HG02981 (cell line): Measurements from ENCODE around the gene HOXB7.

Experiments used
- ATAC-seq: cut with Tn5 transposase; IDR thresholded peaks from one replicate; pipeline ENCODE4 v1.9.1; 2021; ENCODE audit warnings: mild to moderate bottlenecking, moderate library complexity; ENCODE audit not compliant: unreplicated experiment

HOXB7 gene

GRCh38 chr17:48624544-48625494, 14.0 kb upstream of the HOXB7 start:
- no peak for ATAC-seq

GRCh38 chr17:48624118-48624517, 13.3 kb upstream of the HOXB7 start:
- ATAC-seq, result no peak

- ATAC-seq, result no peak
Measured at GRCh38 chr17:48623583-48623982, 12.8 kb upstream of the HOXB7 start.

GRCh38 chr17:48622857-48623256, 12.0 kb upstream of the HOXB7 start:
- ATAC-seq, result no peak

DNA sequence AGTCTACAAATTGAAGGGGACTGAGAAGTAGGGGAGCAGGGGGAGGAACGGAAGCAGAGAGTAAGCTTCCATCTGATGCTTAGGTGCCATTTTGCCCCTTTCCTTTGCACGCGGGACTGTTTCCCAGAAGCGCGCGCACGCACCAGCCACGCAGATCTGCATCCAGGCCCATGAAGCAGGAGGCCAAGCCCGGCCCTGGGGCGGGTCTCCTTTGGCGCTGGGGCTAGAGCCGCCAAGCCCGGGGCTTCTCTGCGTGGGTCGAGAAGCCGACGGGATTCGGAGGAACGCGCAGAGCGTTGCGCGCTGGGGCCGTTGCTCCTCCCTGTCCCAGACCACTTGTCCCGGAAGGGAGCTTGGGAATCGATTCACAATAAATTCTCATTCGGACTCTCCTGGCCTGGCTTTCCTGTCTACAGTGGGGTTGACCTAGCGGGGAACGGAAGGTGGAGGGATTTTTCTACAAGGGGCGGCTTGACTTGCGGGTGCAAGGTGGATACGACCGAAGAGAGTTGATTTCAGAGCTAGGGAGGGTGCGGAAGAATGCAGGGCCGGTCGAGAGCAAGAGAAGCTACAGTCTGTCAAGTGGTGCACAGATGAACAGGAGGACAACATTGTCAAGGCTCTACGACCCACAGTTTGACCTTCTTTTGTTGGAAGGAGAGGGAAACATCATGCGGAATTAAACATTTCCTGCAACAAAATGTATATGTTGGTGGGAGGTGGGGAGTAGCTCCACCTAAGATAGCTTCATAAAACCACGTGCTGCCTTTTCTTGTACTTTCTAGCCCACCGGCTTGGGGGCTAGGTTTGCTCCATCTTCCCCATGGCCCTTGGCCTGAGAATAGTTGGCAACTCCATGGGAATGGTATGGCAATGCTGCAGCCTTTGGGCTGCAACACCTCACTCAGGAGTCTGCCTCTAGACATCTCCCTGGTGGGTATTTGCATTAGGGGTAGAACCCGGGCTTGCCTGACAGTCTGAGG, 10.9 kb upstream of the HOXB7 start:
- no peak for ATAC-seq

DNA sequence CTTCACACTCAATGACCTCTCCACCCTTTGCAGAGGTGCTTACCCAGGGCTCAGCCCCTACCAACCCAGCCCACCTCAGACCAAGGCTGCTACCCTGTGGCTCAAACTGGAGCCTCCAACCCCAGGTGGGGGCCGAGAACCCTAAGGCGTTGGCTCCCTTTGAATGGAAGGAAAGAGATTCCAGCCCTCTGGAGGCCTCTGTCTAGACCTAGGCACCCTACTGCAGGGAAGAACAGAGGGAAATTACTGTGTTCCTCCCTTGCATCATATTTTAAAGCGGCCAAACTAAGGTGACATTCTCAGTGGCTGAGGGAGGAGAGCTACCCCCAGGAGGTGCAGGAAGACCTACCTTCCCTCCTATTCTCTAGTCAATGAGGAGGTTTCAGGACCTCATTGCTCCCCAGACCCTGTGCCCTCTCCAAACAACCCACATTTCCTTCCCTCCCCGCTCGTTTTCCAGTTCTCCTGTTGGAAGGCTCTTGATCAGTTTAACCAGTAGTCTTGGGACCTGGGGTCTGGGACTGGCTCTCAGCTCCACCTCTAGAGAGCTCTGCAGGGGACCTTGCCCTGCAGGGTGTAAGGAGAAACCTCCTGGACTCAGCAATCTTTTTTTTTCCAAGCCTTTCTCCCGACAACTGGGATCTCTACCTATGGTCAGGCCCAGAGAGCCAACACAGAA, 9.8 kb upstream of the HOXB7 start:
- ATAC-seq, result no peak

- ATAC-seq, result no peak
Measured at GRCh38 chr17:48619826-48620449, 9.1 kb upstream of the HOXB7 start.

DNA sequence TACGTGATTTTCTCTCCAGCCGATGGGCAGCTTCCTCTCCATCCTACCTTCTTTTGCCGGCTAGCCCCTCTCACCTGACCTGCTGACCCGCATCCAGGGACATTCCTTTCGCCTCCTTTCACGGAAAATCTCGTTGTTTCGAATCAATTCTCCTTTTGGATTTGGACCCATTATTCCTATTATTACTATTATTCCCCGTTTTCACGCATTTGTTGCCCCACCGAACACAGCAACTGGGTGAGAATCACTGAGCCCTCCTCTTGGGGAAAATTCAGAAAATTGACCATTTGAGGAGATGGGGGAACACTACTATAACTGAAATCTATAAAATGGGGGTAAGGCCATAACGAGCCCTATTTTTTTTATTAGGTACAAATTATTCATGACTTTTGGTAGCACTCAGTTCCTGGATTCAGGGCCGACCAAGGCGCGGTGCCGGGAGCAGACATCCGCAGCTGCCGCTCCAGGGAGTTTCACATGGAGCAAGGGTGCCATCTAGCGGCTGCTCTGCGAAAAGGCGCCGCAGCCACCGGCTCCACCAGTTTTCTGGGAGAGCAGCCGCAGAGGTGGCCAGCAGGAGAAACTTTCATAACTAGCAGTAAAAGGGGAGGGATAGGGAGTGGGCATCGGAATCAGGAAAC, 7.6 kb upstream of the HOXB7 start:
- no peak for ATAC-seq

DNA sequence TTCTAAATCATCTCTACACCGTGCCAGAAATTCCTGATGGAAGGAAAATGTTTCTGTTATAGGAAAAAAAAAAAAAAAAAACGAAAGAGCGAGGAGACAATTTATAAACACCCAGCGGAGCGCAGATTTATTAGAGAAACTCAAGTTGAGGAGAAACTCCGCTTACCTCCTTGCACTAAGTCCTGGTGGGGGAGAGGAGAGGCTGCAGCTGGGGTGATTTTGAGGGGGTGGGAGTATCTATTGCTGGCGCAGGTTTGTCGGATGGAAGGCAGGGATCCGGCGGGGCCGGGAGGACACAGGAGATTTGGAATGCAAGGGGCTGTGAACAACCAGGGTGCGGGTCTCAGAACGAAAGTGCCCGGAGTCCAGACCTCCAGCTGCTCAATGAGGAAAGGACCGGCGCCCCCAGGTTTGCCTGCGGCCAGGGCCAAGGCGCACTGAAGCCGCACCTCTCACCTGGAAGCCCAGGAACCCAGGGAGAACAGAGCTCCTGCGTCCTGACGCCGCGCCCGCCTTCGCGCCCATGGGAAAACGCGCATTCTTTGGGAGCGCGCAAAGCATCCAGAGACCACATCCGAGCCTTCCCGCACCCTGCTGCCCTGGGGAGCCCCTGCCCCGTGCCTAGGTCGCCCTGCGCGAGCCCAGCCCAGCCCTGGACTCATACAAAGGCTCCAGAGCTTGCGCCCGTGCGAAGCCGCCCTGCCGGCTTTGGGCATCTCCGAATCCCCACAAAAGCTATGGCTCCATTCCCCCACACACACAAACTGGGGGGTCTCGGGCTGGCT, 6.8 kb upstream of the HOXB7 start:
- no peak for ATAC-seq

- ATAC-seq, result no peak
Measured at GRCh38 chr17:48616717-48617470, 6.1 kb upstream of the HOXB7 start.

DNA sequence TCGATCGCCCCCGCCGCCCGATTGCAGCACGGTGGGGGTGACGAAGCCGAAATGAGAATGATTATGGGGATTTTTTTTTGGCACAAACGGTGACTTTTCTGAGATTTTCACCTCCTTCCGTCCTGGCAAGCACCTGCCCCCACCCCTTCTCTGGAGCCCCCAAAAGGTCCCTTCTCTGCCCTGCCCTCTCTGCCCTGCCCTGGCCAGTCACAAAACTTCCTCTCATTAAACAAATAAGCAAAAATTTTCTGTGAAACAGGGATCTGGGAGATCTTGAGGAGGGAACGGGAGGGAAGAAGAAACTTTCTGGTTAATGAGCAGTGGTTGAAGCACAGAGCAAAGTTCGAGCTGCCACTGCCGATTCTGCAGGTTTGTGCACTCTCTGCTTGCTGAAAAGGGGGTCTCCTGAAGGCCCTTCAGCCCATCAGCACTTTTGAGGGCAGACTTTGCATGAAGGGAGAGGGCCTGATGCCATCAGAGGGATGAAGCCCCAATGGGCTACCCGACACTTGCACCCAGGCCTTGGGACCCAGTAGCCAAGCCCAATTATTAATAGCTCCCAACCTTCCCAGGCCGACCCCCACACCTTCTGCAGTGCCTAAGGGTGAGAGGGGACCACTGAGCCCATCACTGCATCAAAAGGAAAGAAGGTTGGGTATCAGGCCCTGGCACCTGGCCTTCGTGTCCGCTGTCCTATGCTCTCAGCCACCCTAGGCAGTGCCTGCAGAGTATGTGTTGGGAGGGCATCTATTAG, 5.3 kb upstream of the HOXB7 start:
- no peak for ATAC-seq

DNA sequence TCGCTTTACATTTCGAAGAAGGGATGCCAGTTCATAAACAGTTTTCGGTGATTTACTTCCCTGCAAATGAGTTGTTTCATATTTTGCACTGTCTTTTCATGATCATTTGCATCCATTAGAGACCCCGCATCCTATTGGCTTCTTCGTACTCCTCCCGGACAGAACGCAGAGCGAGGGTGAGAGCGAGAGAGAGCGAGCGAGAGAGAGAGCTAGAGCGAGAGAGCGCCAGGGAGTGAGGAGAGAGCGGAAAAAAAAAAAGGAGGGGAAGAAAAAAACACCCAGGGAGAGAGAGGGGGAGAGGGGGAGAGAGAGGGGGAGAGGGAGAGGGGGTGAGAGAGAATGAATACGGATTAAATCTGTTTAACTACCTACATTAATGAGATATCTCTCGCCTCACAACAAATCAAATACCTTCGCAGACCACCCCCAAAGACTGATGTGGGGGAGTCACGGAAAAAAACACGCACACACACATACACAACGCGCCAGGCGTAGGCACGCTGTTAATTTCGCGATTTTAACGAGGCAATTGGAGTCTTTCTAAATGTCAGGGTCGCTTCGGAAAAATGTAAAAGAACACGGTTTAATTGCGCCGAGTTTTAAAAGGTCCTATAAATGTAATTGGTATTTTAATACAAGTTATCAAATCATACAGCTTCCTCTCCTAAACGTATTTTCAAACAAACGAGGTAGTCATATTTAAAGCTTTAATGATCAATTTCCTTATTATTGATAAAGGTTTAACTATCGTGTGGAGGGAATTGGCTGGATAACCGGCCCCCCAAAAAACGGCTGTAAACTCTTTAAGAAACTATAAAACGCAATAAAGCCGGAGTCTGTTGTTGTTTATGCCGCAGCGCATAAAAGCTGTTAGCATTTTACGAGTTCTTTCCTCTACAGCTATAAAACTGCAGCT, 4.5 kb upstream of the HOXB7 start, which contains the start of gene HOXB8:
Gene HOXB8 (minus strand): TSS at position 246 of the 916 bp plus-strand sequence. CDS start 588 bp downstream, outside the sequence.
- no peak for ATAC-seq

- ATAC-seq, result no peak
Measured at GRCh38 chr17:48613862-48614694, 3.3 kb upstream of the HOXB7 start.

- ATAC-seq, result no peak
Measured at GRCh38 chr17:48612854-48613691, 2.3 kb upstream of the HOXB7 start.

GRCh38 chr17:48612456-48612853, 1.6 kb upstream of the HOXB7 start:
- ATAC-seq, result no peak
